ENCODE measurements around the gene PIP4K2A.

The PIP4K2A gene

DNA sequence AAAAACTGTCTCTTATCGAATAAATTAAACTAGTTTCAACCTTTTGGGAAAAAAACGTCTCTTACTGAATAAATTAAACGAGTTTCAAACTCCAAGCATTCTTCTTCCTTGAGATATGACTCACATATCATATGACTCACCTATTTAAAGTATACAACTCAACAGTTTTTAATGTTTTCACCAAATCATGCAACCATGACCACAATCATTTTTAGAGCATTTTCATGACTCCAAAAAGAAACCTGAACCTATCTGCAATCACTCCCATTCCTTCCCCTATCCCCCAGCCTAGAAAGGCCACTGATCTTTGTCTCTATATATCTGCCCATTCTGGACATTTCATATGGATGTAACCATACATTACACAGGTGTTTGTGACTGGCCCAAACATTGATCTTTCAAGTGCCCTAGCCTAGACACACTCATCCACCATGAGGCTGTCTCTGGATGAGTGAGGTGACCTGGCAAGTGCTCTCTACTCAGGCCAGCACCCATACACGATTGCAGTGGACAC lies 115.3 kb downstream of the PIP4K2A start:
- DNase-seq (no peak), ATAC-seq (peak; percentile 30)

DNA sequence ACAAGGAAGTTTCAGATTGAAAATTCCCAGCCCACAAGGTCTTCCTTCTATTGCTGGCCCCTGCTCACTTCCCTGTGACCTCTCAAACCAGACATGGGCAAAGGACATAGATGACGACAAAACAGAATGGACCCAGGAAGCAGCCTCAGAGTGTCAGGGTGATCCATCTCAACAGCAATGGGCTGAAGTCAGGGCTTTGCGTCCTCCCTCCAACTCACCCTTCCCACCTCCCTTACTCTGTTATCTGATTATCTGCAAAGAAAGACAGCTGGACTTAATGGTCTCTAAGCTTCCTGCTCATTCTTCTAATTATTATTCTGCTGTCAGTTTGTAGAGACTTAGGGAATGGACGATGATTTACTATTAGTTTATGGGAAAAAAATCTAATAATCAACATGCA lies 115.9 kb downstream of the PIP4K2A start:
- ATAC-seq (no peak), DNase-seq (no peak)

DNA sequence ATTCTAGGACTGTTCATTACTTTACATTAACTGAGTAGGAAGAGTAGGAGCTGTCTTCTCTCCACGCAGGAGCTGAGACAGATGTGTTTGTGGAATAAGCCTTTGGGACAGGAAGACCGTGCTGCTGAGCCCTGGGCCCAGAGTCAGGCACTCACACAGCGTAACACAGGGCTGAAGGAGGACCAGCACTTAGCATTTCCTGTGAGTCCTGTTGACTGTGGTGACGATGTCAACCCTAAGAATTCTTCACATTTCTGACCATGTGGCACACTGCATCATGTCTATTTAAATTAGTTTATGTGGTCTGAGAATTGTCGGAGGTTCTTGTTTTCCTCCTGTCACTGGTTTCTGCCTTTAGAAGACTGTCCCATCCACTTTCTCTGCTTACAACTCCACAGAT lies 117.2 kb downstream of the PIP4K2A start:
- ATAC-seq (peak; percentile 67), DNase-seq (no peak)

DNA sequence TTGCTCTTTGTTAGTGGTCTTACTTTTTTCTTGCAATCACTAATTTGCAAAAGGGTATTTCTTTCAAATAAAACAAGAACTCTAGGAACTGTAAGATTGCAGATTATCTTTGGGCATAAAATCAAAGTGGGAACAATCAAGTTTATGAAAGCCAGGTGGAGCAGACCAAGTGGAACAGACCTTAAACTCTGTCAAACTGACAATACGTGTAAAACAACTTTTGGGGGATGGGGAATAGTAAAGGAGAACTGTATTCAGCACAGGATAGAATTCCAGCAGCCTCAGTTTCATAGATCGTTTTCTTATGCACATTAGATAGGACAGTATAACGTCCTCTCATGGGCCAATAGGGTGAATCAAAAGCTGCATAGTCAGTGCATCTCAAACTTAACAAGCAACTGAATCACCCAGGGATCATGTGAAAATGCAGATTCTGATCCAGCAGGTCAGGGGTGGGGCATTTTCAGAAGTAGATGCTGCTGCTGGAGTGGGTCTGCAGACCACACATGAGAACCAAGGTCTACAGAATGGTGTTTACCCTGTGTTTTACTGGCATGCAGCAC lies 120.7 kb downstream of the PIP4K2A start:
- DNase-seq: no peak
- ATAC-seq: no peak

DNA sequence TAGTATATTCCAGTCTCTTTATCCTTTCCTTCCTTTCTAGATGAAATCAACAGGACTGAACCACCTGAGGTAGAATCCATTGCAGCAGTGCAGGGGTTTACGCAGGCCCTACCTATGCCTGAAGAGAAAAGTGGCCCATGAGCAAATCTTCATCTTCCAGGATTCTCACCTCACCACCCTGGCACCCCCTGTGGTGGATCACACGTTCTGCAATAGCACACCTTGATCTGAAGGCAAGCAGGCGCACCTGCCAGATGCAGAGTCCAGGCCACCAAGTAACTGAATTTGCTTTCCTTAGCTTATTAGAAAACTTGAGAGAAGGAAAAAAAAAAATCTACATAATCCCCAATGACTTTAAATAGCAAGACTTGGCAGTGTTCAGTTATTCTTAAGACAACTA lies 121.4 kb downstream of the PIP4K2A start:
- DNase-seq (no peak), ATAC-seq (no peak)

DNA sequence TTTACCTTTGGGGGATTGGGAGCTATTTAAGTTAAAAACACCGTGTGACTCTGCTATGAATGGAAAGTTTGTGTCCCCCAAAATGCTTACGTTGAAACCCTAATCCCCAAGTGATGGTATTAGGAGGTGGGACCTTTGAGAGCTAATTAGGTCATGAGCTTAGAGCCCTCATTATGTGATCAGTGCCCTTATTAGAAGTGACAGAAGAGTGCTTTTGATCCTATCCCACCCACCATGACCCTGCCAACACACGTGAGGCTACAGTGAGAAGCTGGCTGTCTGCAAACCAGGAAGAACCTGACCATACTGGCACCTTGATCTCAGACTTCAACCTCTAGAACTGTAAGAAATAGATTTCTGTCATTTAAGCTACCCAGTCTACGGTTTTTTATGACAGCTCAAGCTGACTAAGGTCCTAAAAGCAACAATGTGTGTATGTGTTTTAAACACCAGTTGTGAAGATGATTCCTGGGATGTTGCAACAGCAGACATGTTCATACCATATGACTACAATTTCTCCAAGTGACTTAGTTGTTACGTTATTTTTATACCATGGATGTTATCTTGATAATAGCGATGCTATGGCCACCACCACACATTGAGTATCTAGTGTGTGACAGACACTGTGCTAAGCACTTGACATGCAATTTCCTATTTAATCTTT lies 124.4 kb downstream of the PIP4K2A start:
- DNase-seq (no peak), ATAC-seq (no peak)

DNA sequence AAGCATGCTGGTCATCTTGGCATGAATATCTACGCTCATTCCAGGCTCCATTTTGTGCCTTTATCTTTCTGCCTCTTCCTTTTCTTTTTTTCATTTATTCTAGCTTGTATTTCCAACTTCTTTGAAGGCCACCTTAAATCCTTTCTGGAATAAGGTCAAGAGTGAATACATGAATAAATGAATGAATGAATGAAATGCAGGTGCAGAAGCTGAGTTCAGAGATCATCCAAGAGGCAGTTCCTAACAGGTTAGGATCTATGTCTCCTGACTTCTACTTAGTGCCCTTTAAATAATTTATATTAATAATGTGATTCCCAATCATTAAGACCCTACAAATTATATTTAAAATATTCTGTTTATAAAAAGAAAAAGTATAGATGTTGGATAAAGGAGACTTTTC lies 125.9 kb downstream of the PIP4K2A start:
- ATAC-seq: no peak

DNA sequence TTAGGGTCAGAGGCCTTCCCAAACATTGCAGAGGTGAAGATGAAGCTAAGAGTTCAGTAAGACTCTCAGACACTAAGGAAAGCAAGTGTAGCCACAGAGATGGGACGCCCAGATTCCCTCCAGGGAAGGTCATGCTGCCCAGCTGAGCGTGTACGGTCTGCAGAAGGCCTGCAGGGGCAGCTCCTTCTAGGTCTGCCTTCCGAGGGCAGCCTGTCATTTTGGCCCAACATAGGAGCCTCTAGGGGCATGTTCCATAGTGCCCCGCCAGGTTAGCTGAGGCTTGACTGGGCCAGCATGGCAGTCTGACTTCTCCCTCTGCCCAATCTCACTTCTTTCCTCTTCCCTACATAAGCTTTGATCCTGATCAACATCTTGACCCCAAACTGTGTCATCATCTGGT lies 130.7 kb downstream of the PIP4K2A start:
- DNase-seq (no peak), ATAC-seq (no peak)

More for the DNA sequence above, 125.9 kb downstream of the PIP4K2A start:
- no peak for DNase-seq

DNA sequence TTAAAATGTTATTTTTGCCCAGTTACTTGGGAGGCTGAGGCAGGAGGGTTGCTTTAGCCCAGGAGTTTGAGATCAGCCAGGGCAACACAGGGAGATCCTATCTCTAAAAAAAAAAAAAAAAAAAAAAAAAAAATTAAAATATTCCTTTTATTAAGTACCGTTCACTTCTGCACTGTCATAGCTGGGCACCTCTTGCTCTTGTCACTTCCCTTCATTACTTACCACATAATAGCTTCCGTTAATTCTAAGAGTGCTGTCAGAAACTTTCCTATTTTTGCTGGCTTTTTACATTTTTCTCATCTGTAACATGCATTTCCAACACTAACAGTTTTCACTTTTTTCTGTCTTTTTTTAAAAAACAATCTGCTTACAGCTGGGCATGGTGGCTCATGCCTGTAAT lies 132.9 kb downstream of the PIP4K2A start:
- no peak for ATAC-seq
- DNase-seq: no peak

DNA sequence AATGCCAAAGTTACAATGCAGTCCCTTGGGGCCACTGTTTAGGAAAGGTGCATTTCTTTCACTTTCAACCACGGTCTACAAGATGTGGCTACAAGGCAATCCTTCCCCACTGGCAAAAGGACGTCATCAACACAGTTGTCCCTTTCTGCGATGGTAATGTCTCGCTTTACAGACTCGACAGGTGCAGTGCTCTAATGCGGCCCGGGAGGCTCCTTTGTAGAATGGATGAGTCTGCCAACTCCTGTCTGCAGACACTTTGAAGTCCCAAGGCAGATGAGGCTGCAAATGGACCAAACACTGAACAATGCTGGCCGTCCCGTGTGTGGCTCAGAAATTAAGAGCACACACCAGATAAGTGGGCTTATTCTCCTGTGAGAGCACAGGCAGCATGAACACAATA lies 133.7 kb downstream of the PIP4K2A start:
- no peak for DNase-seq
- no peak for ATAC-seq

DNA sequence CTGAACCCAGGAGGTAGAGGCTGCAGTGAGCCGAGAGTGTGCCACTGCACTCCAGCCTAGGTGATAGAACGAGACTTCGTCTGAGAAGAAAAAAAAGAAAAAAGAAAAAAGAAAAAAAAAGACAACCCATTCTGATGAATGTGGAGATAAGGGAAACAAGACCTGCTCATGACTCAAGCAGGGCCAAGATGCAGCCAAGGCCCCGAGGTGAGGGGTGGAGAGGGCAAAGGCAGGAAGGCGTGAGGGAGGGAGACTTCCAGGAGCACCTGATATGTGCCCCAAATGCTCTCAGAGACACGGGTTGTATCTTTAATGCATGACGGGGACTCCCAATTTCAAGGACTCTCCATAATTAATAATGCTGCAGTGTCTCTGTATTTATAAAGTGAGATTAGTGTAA lies 134.6 kb downstream of the PIP4K2A start:
- ATAC-seq: no peak
- DNase-seq: no peak

DNA sequence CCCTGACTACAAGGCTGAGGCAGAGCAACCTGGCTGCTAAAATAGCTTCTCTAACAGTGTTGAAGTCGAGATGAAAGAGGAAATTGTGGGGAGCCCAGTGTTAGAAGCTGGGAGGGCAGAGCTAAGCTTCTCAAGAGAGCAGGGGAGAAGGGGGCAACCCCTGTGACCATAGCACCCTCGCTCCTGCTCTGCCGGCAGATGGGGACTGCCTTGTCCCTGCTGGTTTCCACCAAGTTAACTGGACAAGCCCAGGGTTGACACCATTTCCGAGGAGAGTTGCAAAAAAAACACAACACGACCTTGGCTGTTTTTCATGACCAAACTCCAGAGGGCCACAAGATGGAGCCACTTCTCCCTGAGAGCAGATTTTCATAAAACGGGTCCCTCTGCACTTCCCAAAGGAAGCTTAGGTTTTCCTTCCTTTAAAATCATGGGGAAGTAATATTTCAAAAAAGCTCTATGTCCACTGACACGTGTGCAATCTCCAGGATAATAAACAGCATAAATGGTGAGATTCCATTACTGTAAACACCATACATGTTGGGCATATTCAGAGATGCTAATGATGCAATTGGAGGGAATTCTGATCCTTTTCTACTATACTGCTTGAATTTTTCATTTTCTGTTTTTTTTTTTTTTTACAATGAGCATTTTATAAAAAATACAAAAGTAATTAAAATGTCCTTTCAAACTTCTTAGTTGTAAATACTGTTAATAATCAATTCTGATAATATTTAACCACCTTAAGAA lies 140.4 kb downstream of the PIP4K2A start:
- ATAC-seq (no peak), DNase-seq (peak; percentile 20)

DNA sequence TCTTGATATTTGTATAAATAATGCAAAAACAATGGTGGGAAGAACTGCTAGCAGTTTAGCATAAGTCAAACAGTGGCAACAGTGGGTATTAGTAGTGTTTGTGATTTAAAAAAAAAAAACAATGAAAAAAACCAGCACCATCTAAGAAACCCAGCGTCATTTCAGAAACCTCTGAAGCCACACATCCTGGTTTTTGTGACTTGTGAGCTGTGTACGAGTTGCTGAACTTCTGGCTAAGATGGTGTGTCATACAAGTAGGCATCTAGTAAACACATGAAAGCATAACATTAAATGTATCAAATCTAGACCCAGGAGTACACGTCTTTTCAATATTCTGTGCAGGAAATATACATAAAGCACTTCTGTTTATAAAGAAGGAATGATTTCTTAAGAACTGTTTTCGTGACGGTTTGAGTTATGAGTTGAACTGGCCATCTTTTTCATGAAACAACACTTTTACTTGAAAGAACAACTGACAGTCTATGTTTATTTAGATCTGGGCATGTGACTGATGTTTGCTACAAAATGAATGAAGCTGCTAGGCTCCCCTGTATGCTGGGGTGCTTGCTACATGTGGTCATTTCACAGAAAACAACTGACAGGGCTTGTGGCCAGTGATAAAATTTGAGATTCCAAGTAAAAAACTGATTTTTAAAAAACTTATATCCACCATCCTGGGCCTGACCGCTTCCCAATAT lies 143.5 kb downstream of the PIP4K2A start:
- DNase-seq: no peak
- ATAC-seq: peak; percentile 89

DNA sequence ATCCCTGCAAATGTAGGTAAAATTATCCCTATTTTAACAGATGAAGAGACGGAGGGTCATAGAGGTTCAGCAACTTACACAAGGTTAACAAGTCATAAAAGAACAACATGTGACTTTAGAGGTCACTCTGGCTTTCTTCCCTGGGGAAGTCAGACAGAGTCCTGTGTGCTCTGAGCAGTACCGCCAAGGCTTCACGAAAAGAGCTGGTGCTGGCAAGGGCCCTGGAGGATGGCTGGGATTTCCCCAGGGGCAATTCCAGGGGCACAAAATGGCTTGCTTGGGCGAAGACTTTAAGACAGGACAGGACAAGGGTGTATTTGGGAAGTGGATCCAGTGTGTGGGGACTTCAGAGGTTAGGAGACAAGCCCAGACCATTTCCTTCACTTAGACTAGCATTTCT lies 144.1 kb downstream of the PIP4K2A start:
- DNase-seq: no peak
- no peak for ATAC-seq

DNA sequence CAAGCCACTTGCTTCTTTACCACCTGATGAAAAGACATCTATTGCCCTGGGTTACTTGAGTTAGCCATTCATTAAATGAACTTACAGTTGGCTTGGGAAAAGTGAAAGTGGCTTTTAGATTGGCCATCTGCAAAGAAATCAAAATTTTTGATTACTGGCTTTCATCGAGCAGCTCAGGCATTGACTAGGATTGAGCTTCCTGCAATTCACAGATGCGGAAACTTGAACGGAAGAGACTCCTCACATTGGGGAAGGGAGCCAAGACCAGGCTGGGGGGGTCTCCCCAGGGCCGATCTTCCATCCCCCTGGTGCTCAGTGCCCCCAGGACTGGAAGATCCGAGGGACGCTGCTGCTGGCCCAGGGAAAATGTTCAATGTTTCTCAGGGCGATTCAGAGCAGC lies 145.4 kb downstream of the PIP4K2A start:
- ATAC-seq: no peak
- DNase-seq: no peak

DNA sequence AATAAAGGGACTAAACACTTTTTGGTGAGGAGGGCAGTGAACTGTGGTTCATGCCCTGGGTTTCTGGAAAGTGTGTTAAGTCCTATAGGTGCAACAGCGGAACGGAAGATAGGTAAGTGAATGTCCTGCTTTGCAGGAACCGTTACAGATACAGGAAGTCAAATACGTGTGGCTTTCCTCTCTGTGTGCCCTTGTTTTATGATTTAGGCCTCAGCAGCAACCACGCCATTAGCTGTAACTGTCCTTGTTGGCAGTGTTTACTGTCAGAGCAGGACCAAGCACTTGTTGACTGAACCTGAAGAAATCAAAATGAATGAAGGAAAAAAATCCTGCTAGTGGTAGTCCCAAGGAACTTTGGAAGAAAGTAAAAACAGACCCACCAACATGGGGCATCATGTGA lies 150.3 kb downstream of the PIP4K2A start:
- DNase-seq (no peak), ATAC-seq (no peak)

DNA sequence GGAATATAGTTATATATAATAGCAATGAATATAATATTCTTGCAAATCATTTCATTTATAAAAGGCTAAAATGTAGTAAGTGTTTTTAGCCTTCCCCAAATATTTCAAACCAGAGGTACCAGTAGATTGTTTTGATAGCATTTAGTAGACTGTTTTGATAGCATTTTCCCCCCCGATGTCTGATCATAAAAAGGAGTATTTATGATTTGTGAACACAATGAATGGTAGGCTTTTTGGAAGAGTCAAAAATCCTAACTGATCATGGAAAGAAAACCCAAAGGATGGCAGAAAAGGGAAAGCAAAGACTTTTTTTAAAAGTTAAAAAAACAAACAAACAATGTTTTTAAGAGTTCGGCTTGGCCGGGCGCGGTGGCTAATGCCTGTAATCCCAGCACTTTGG lies 152.5 kb downstream of the PIP4K2A start:
- DNase-seq: no peak
- ATAC-seq: no peak

DNA sequence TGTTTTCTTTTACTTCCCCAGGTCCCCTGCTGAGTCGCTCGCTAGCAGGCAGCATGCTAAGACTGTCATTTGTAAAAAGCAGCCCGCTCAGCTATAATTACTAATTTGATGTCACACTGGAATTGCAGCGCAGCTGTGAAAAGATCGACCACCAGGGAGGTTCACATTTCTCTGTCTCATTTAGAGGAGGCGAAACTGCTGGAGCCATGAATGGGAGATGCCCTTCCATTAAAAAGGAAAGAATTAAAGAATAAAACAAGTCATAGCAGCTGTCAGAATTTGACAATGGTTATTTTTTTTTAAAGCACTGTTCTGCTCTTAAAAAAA lies 153.5 kb downstream of the PIP4K2A start:
- DNase-seq: no peak
- ATAC-seq: no peak

DNA sequence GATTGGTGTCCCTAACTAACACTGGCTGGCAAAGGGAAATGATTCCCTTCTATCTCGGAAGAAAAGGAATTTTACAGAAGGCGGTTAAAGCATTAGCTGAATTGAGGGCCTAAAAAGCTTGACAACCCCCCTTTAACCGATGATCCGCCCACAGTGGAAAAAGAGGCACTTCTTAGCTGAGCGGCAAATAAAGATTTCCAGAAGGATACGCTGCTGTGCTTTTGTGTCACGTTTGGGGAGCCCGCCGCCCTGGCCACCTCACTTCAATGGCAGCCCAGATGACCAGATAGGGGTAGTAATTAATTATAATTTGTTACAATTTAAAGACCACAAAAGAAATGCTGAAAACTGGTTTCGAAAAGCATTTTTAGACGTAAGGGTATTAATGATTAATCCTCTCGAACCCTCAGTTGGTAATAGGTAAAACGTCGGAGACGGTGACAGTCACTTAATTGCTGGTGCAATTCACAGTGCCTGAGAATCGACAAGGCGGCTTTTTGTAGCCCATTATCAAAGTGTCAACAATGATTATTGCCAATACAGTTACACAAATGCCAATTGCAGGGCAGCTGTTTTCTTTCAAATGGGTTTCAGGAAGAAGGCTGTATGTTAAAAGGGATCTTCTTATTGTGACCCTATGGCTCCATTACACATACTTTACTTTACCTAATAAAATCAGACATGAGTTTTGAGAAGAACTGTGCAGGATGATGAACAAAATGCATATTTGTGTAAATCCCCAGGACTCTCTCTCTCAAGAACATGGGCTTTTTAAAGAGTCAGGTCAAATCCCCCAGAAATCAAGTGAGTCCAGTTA lies 154.1 kb downstream of the PIP4K2A start:
- DNase-seq: no peak

DNA sequence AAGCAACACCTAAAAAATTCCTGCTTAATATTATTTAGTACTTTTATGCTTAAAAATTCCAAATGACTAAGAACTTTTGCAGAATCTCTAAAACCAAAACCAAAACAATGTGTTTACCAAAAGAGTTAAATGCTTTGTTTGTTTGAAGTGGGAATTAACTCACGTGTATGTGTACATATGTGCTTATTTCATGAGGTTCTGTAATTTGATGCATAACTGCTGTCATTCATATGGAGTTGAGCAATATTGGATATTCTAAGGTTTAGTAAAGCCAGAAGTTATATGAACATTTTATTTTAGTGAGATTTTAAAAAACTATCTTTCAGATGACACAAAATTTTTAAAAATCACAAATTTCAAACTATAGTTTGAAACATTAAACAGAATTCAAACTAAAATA lies 157.1 kb downstream of the PIP4K2A start:
- no peak for DNase-seq

More for the DNA sequence above, 154.1 kb downstream of the PIP4K2A start:
- no peak for ATAC-seq

DNA sequence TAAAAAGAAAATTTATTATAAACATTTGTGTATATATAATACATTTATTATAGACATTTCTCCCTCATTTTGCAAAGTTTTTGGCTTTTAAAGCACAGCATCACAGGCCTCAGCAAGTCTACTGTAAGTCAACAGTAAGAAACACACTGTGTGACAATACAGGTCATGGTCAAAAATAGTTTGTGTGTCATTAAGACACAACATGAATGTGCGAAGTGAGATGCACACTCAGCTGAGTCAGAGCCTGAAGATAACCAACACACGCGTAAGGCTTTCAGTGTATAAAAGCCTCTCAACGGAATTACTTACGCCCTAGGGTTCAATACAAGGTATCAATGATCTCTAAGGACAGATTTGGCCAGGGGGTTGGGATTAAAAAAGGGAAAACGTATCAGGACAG lies 157.6 kb downstream of the PIP4K2A start:
- no peak for DNase-seq
- ATAC-seq: no peak

More for the DNA sequence above, 157.1 kb downstream of the PIP4K2A start:
- ATAC-seq: no peak

Measured in stimulated activated naive CD8-positive, alpha-beta T cell treated with anti-CD3 and anti-CD28 coated beads, Interleukin-15, Interleukin-2, amounts not matched to agents 100 U/mL and 50 U/mL, for 24 hours (primary cell).